RWPE2 (cell line): ENCODE data around the gene NUDT22.

ENCODE experiments used
- ATAC-seq: fragments of 200-7000 bp; cut with Tn5 transposase; 3 replicates; pipeline ENCODE4 v1.9.1; 2021; ENCODE audit warnings: low read depth
- DNase-seq: peaks from one replicate; pipeline ENCODE4 v3.0.0-alpha.2; 2020; ENCODE audit warnings: low spot score
- H3K27ac ChIP-seq: fragments of 450-650 bp; 2 replicates; pipeline ENCODE4 v1.5.1; 2017; ENCODE audit warnings: mild to moderate bottlenecking; ENCODE audit not compliant: poor library complexity, severe bottlenecking
- H3K27me3 ChIP-seq: fragments of 250-450 bp; sonication (Bioruptor Pico); 2 replicates; pipeline ENCODE4 v1.5.1; 2021; ENCODE audit warnings: mild to moderate bottlenecking, moderate library complexity; ENCODE audit not compliant: insufficient read depth, poor library complexity, severe bottlenecking
- H3K36me3 ChIP-seq: fragments of 250-450 bp; sonication (Bioruptor Pico); 2 replicates; pipeline ENCODE4 v1.5.1; 2020; ENCODE audit warnings: low read depth, mild to moderate bottlenecking, moderate library complexity
- H3K4me1 ChIP-seq: fragments of 250-450 bp; sonication (Bioruptor Pico); 2 replicates; pipeline ENCODE4 v1.5.1; 2021; ENCODE audit warnings: mild to moderate bottlenecking, moderate library complexity; ENCODE audit not compliant: insufficient read depth, poor library complexity, severe bottlenecking
- H3K4me3 ChIP-seq: fragments of 250-450 bp; sonication (Bioruptor Pico); 2 replicates; pipeline ENCODE4 v1.5.1; 2021; ENCODE audit warnings: mild to moderate bottlenecking, moderate library complexity; ENCODE audit not compliant: severe bottlenecking
- H3K9me3 ChIP-seq: fragments of 250-450 bp; sonication (Bioruptor Pico); 2 replicates; pipeline ENCODE4 v1.5.1; 2021; ENCODE audit warnings: mild to moderate bottlenecking, moderate library complexity; ENCODE audit not compliant: severe bottlenecking
- TF ChIP-seq, protein P1 (sequence below): fragments of 450-650 bp; IDR thresholded peaks from one replicate; pipeline ENCODE4 v1.5.1; 2017; ENCODE audit warnings: mild to moderate bottlenecking, moderate library complexity; ENCODE audit not compliant: poor library complexity, severe bottlenecking

Gene NUDT22

DNA sequence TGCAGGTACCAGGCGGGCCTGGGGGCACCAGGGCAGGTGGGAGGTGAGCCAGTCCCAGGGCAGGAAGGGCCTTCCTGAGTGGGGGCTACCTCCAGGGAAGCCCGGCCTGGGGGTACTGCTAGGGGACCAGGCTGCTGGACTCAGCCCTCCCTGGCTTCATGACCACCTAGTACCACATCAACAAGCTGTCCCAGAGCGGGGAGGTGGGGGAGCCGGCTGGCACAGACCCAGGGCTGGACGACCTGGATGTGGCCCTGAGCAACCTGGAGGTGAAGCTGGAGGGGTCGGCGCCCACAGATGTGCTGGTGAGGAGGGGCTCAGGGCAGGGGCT, 6.8 kb upstream of the NUDT22 start:
- TF ChIP-seq, protein P1, sequence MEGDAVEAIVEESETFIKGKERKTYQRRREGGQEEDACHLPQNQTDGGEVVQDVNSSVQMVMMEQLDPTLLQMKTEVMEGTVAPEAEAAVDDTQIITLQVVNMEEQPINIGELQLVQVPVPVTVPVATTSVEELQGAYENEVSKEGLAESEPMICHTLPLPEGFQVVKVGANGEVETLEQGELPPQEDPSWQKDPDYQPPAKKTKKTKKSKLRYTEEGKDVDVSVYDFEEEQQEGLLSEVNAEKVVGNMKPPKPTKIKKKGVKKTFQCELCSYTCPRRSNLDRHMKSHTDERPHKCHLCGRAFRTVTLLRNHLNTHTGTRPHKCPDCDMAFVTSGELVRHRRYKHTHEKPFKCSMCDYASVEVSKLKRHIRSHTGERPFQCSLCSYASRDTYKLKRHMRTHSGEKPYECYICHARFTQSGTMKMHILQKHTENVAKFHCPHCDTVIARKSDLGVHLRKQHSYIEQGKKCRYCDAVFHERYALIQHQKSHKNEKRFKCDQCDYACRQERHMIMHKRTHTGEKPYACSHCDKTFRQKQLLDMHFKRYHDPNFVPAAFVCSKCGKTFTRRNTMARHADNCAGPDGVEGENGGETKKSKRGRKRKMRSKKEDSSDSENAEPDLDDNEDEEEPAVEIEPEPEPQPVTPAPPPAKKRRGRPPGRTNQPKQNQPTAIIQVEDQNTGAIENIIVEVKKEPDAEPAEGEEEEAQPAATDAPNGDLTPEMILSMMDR: no peak
- H3K27ac ChIP-seq: no peak overlapping the region
- DNase-seq: no peak
- no peaks in the 10 kb centered on the region for H3K27me3 ChIP-seq
- H3K36me3 ChIP-seq: no peaks in the 10 kb centered on the region
- H3K4me1 ChIP-seq: peaks cover 6% of the 10 kb centered on the region
- no peak overlapping the region for H3K4me3 ChIP-seq
- H3K9me3 ChIP-seq: no peaks in the 10 kb centered on the region
- no peak for ATAC-seq

DNA sequence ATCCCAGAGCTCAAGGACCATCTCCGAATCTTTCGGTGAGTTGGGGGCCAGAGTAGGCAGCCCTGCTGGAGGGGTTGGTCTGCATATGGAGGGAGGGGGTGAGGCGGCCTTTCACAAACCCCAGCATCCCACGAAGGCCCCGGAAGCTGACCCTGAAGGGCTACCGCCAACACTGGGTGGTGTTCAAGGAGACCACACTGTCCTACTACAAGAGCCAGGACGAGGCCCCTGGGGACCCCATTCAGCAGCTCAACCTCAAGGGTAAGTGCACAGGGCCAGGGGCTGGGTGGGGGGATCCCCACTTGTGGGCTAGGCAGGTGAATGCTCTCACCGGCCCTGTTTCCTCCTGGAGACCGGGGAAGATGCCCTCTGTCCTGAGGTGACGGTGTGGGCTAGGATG, 6.3 kb upstream of the NUDT22 start:
- H3K4me1 ChIP-seq: peaks cover 8% of the 10 kb centered on the region
- no peaks in the 10 kb centered on the region for H3K36me3 ChIP-seq
- ATAC-seq (no peak), DNase-seq (no peak)
- H3K4me3 ChIP-seq: no peak overlapping the region
- no peaks in the 10 kb centered on the region for H3K9me3 ChIP-seq
- H3K27me3 ChIP-seq: no peaks in the 10 kb centered on the region
- TF ChIP-seq, protein P1: no peak
- no peak overlapping the region for H3K27ac ChIP-seq

DNA sequence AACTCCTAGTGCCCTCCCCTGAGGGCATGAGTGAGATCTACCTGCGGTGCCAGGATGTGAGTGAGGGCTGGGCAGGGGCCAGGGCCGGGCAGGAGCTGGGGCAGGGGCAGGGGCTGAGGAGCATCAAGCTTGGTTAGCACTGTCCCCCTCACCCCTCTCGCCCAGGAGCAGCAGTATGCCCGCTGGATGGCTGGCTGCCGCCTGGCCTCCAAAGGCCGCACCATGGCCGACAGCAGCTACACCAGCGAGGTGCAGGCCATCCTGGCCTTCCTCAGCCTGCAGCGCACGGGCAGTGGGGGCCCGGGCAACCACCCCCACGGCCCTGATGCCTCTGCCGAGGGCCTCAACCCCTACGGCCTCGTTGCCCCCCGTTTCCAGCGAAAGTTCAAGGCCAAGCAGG, 5.8 kb upstream of the NUDT22 start:
- Histone ChIP-seq H3K4me3 (no peak overlapping the region), H3K27ac (no peak overlapping the region), H3K4me1 (peaks cover 8% of the 10 kb centered on the region), H3K36me3 (no peaks in the 10 kb centered on the region), H3K27me3 (no peaks in the 10 kb centered on the region), H3K9me3 (no peaks in the 10 kb centered on the region)
- DNase-seq: no peak
- TF ChIP-seq, protein P1: no peak
- no peak for ATAC-seq

DNA sequence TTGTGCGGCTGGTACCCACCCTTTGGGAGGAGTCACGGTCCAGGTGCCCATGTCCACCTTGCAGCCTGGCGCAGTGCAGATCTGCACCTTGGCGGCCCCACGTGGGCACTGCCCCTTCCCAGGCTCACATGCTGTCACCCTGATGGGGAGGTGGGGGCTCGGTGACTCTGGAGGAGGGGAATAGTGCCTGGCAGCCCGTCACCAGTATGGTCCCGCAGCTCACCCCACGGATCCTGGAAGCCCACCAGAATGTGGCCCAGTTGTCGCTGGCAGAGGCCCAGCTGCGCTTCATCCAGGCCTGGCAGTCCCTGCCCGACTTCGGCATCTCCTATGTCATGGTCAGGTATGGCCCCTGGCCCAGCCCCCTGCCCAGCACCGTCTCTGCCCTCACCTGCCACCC, 5.3 kb upstream of the NUDT22 start:
- no peaks in the 10 kb centered on the region for H3K9me3 ChIP-seq
- H3K27me3 ChIP-seq: no peaks in the 10 kb centered on the region
- TF ChIP-seq, protein P1: no peak
- H3K4me1 ChIP-seq: peaks cover 8% of the 10 kb centered on the region
- ATAC-seq (no peak), DNase-seq (no peak)
- H3K36me3 ChIP-seq: no peaks in the 10 kb centered on the region
- no peak overlapping the region for H3K4me3 ChIP-seq
- no peak overlapping the region for H3K27ac ChIP-seq

DNA sequence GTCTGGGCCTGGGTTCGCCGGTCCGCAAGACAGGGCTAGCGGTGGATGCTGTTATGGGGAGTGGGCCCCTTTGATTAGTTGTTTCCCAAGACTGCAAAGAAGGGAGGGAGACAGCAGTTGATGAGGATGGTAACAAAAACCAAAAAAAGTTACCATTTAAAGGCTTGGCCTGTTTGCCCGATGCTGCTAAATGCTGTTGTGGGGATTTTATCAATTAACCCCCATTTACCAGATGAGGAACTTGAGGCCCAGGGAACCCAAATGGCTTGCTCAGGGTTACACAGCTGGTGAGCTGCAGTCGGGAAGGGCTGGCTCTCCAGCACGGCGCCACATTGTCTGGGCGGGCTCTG, 3.4 kb upstream of the NUDT22 start:
- no peak overlapping the region for H3K27ac ChIP-seq
- no peaks in the 10 kb centered on the region for H3K36me3 ChIP-seq
- ATAC-seq (no peak), DNase-seq (no peak)
- H3K4me3 ChIP-seq: no peak overlapping the region
- peaks cover 8% of the 10 kb centered on the region for H3K4me1 ChIP-seq
- TF ChIP-seq, protein P1: no peak
- no peaks in the 10 kb centered on the region for H3K27me3 ChIP-seq
- no peaks in the 10 kb centered on the region for H3K9me3 ChIP-seq
